OCI-LY3 (cell line): ENCODE results near the gene ARHGAP29.

Source experiments
- EZH2phosphoT487 ChIP-seq: fragments of 200-600 bp; shearing (Covaris generic); IDR thresholded peaks from 2 replicates; pipeline ENCODE4 v1.6.1; 2018; ENCODE audit warnings: antibody characterized with exemption, mixed run types, low read depth
- TF ChIP-seq, protein P1 (sequence below): fragments of 200-600, 300-600 bp; sonication (generic); IDR thresholded peaks from 2 replicates; pipeline ENCODE4 v1.5.1; 2014; ENCODE audit warnings: antibody characterized with exemption, low read length, low read depth

- TF ChIP-seq, protein P1, sequence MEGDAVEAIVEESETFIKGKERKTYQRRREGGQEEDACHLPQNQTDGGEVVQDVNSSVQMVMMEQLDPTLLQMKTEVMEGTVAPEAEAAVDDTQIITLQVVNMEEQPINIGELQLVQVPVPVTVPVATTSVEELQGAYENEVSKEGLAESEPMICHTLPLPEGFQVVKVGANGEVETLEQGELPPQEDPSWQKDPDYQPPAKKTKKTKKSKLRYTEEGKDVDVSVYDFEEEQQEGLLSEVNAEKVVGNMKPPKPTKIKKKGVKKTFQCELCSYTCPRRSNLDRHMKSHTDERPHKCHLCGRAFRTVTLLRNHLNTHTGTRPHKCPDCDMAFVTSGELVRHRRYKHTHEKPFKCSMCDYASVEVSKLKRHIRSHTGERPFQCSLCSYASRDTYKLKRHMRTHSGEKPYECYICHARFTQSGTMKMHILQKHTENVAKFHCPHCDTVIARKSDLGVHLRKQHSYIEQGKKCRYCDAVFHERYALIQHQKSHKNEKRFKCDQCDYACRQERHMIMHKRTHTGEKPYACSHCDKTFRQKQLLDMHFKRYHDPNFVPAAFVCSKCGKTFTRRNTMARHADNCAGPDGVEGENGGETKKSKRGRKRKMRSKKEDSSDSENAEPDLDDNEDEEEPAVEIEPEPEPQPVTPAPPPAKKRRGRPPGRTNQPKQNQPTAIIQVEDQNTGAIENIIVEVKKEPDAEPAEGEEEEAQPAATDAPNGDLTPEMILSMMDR: no peak
- TF ChIP-seq EZH2phosphoT487: no peak
These were observed 56.7 kb downstream of the ARHGAP29 start for GRCh38 chr1:94180650-94181049.
